Vagina (tissue), 2 donors: ENCODE data around the gene CUTC.

ENCODE experiments used
- CTCF ChIP-seq, 3 experiments: fragments of 450-650 bp in 2 of 3; fragments of 200-600 bp in 1 of 3; sonication (generic) in 1 of 3; IDR thresholded peaks; one replicate each; pipeline ENCODE4 v1.5.1; 2017 to 2019; ENCODE audit warnings: antibody characterized with exemption in 3 of 3, mild to moderate bottlenecking in 2 of 3, moderate library complexity in 2 of 3
- POLR2A ChIP-seq, 2 donors: fragments of 450-650 bp; IDR thresholded peaks; one replicate each; pipeline ENCODE4 v1.6.1; 2017; ENCODE audit warnings: antibody characterized with exemption in 2 of 2, mild to moderate bottlenecking in 2 of 2, moderate library complexity in 2 of 2
- POLR2AphosphoS5 ChIP-seq, 2 donors: sonication (generic); formaldehyde crosslinking; IDR thresholded peaks; one replicate each; pipeline ENCODE4 v1.9.0; 2017; ENCODE audit warnings: antibody characterized with exemption in 2 of 2, mild to moderate bottlenecking in 2 of 2, low read depth in 1 of 2; ENCODE audit not compliant: insufficient read depth in 1 of 2

- TF ChIP-seq POLR2A (IDR thresholded peaks at IDR 0.05) (no peak), POLR2AphosphoS5 (IDR thresholded peaks at IDR 0.05; ENCODE audit: insufficient read depth in 1 of 2, low read depth in 1 of 2) (peak in 1 of 2 donors; percentile 28), CTCF (IDR thresholded peaks at IDR 0.05) (no peak)
Measured at GRCh38 chr10:99740933-99741559, 9.0 kb downstream of the CUTC start.
